ENCODE data around the gene SLC26A6.

GRCh38 chr3:48664929-48665328 lies 29.7 kb upstream of the SLC26A6 start:
- no peak for TF ChIP-seq CTCF (IDR thresholded peaks at IDR 0.05; ENCODE audit: poor library complexity, severe bottlenecking)
- no peak for TF ChIP-seq EP300 (conservative IDR thresholded peaks at IDR 0.05; ENCODE audit: poor library complexity, severe bottlenecking)
